Measurements from ENCODE around the gene NHS.

- TF ChIP-seq CTCF (IDR thresholded peaks at IDR 0.05): no peak
- TF ChIP-seq POLR2A (IDR thresholded peaks at IDR 0.05): no peak
Observed at GRCh38 chrX:17669458-17669857, 294.5 kb downstream of the NHS start.

Measured in thyroid gland (tissue), 4 donors.